HepG2 (cell line): ENCODE results near the gene KRT84. TPM values are rescaled to one million over a fixed set of nuclear protein-coding genes. Genes with fewer than 3 reads are reported as not detected.

Experiments
- ATAC-seq: fragments of 200-7000 bp; cut with Tn5 transposase; 3 replicates; pipeline ENCODE4 v1.9.1; 2020; ENCODE audit warnings: mild to moderate bottlenecking, moderate library complexity
- BruUV-seq: library from RNA; stranded (reverse); fragments of 400-500 nt; replicated peaks from 2 replicates; lab custom pipeline; 2021; lab: Mats Ljungman, UMichigan
- CTCF ChIA-PET: fragments of 300-600 bp; formaldehyde crosslinking; extraction: SDS; loops from one replicate; lab custom pipeline; 2021; ENCODE audit warnings: low total read pairs, inconsistent platforms, low intra/inter-chr PET ratio; lab: Yijun Ruan, JAX
- POLR2A ChIA-PET: fragments of 350-600 bp; sonication (Branson Sonifier 250); formaldehyde crosslinking; loops from one replicate; lab custom pipeline; 2020; ENCODE audit warnings: antibody characterized with exemption, inconsistent platforms; lab: Yijun Ruan, JAX
- DNase-seq: peaks from one replicate; pipeline ENCODE4 v3.0.0-alpha.2; 2015; ENCODE audit warnings: low spot score
- FAIRE-seq: peaks from 3 replicates; lab custom pipeline; 2011; peaks lifted over from hg19 to GRCh38; lab: Jason Lieb, UNC
- H2AFZ ChIP-seq: one replicate; pipeline ENCODE4 v1.6.1; 2011; ENCODE audit warnings: low read length, inconsistent platforms
- H3K27ac ChIP-seq: fragments of 300-600 bp; 3 replicates; pipeline ENCODE4 v1.8.0; 2011; ENCODE audit warnings: mixed run types, mild to moderate bottlenecking, mixed read lengths, low read length, inconsistent platforms; ENCODE audit not compliant: insufficient read depth; ENCODE audit errors: extremely low read length
- H3K27me3 ChIP-seq, 2 experiments: fragments of 200-600 bp in 1 of 2; 2 replicates in 1 of 2; 3 replicates in 1 of 2; pipeline versions ENCODE4 v1.6.0 to v1.8.0; 2011; ENCODE audit warnings: low read length in 2 of 2, mild to moderate bottlenecking in 2 of 2, moderate library complexity in 2 of 2, inconsistent platforms in 1 of 2; ENCODE audit not compliant: insufficient read depth in 2 of 2, control insufficient read depth in 1 of 2
- H3K36me3 ChIP-seq, 2 experiments: fragments of 200-600 bp in 1 of 2; replicated peaks in 1 of 2; 2 replicates in 1 of 2; 3 replicates in 1 of 2; pipeline versions ENCODE4 v1.5.1 to v1.8.0; 2011; ENCODE audit warnings: low read length in 2 of 2, inconsistent platforms in 1 of 2; ENCODE audit not compliant: insufficient read depth in 2 of 2, control insufficient read depth in 1 of 2
- H3K4me1 ChIP-seq: 2 replicates; pipeline ENCODE4 v1.5.1; 2012; ENCODE audit warnings: low read length, inconsistent platforms; ENCODE audit not compliant: insufficient read depth
- H3K4me2 ChIP-seq: 2 replicates; pipeline ENCODE4 v1.6.0; 2011; ENCODE audit warnings: low read depth, low read length, inconsistent platforms
- H3K4me3 ChIP-seq, 3 experiments: fragments of 200-600 bp in 1 of 3; sonication (generic), shearing (Covaris generic) in 1 of 3; replicated peaks in 1 of 3; 2 replicates each; pipeline ENCODE4 v1.5.1; 2011 to 2016; ENCODE audit warnings: low read length in 3 of 3, inconsistent platforms in 2 of 3, low read depth in 2 of 3, mild to moderate bottlenecking in 2 of 3, control low read depth in 1 of 3, mixed read lengths in 1 of 3; ENCODE audit not compliant: insufficient read depth in 1 of 3
- H3K79me2 ChIP-seq: one replicate; pipeline ENCODE4 v1.6.1; 2011; ENCODE audit warnings: low read length, inconsistent platforms; ENCODE audit not compliant: insufficient read depth
- H3K9ac ChIP-seq: 2 replicates; pipeline ENCODE4 v1.6.0; 2011; ENCODE audit warnings: mild to moderate bottlenecking, low read depth, low read length, inconsistent platforms; ENCODE audit not compliant: insufficient read depth
- H3K9me3 ChIP-seq: 2 replicates; pipeline ENCODE4 v1.5.1; 2012; ENCODE audit warnings: mild to moderate bottlenecking, low read length
- H4K20me1 ChIP-seq: 2 replicates; pipeline ENCODE4 v1.6.0; 2011; ENCODE audit warnings: inconsistent platforms, mild to moderate bottlenecking, low read length, moderate library complexity; ENCODE audit not compliant: insufficient read depth
- CEBPB ChIP-seq: IDR thresholded peaks from 2 replicates; pipeline ENCODE4 v1.6.1; 2011; ENCODE audit warnings: low read depth, low read length, improper control_type of control experiment, borderline replicate concordance
- CTCF ChIP-seq: sonication (generic); formaldehyde crosslinking; IDR thresholded peaks from 2 replicates; pipeline ENCODE4 v1.5.0; 2020; ENCODE audit warnings: mild to moderate bottlenecking, missing genetic modification reagents, moderate library complexity
- SIN3A ChIP-seq: IDR thresholded peaks from 2 replicates; pipeline ENCODE4 v1.6.1; 2011; ENCODE audit warnings: low read depth, mild to moderate bottlenecking, control low read depth, low read length, borderline replicate concordance
- ZEB1 ChIP-seq: IDR thresholded peaks from 2 replicates; pipeline ENCODE4 v1.6.1; 2012; ENCODE audit warnings: mild to moderate bottlenecking, low read depth, inconsistent platforms; ENCODE audit not compliant: insufficient replicate concordance
- WGBS: methylation state at CpG from one replicate; pipeline ENCODE4 v1.1.6; 2017; ENCODE audit warnings: low lambda C conversion rate; 5-methylcytosine and 5-hydroxymethylcytosine counted together
- in situ Hi-C: cut with HindIII; loops from 2 replicates; pipeline ENCODE4 v1.10.0; 2017; ENCODE audit warnings: low pct_unique_long_range_greater_than_20kb; ENCODE audit not compliant: extremely low pct_ligation_motif_present
- intact Hi-C: fragments of 100-400 bp; cut with micrococcal nuclease; formaldehyde crosslinking; loops from one replicate; pipeline ENCODE4 v1.10.0; 2022; ENCODE audit not compliant: unreplicated experiment
- polyA plus RNA-seq, 8 experiments: library from polyadenylated mRNA; depleted of rRNA in 3 of 8; stranded (reverse) in 7 of 8; unstranded in 1 of 8; fragments of >200 nt; fragmentation: Illumina TruSeq in 4 of 8; extraction: Trizol in 4 of 8; gene quantifications; 2 replicates each; pipeline versions ENCODE4 v1.2.1 to v1.2.3, GENCODE V29; 2011 to 2016; ENCODE audit warnings: low read depth in 4 of 8, missing spikeins in 1 of 8, mixed read lengths in 1 of 8; ENCODE audit not compliant: insufficient read depth in 1 of 8
- total RNA-seq, 5 experiments: library from RNA; depleted of rRNA; stranded (reverse); fragments of >200 nt; fragmentation: Illumina TruSeq; extraction: Trizol; gene quantifications; 2 replicates each; pipeline ENCODE4 v1.2.3, GENCODE V29; 2016; ENCODE audit warnings: low read depth in 1 of 5

Gene KRT84
- total and polyA plus RNA-seq, 2 of the 13 experiments (the other 11 are each of a cell fraction or from before 2014, with no cell fraction given) = not detected

- H2AFZ ChIP-seq = no peak overlapping the region
- ChIA-PET POLR2A (no interaction called here), CTCF (interaction anchor here (0.7 kb wide), 1 partner anchor 483 kb away, joined by 3 read pairs; no protein-coding TSS in a partner anchor)
- in situ Hi-C loops = loop anchor here (25.0 kb wide), 1 partner anchor 591 kb away; no protein-coding TSS in a partner anchor
- WGBS = 45% methylated on average over 15 of the region's 20 CpGs
- H3K27me3 ChIP-seq = peaks cover 0 to 5% of the 10 kb centered on the region in 2 experiments; a peak in 1 of 5 replicates
- no peak overlapping the region for H3K9ac ChIP-seq
- DNase-seq (peak; percentile 33), FAIRE-seq (no peak), ATAC-seq (peak; percentile 80)
- no peaks in the 10 kb centered on the region for H3K9me3 ChIP-seq
- H4K20me1 ChIP-seq = no peaks in the 10 kb centered on the region
- BruUV-seq = no TSS peak
- H3K36me3 ChIP-seq = no peaks in the 10 kb centered on the region
- H3K4me3 ChIP-seq = no peak overlapping the region
- H3K79me2 ChIP-seq = no peaks in the 10 kb centered on the region
- no peak overlapping the region for H3K27ac ChIP-seq
- TF ChIP-seq ZEB1 (peak; percentile 64), SIN3A (no peak), CTCF (CRISPR knock-in tag) (peak; percentile 49), CEBPB (peak; percentile 43; the same call in 1 of the 2 replicates)
- no peak overlapping the region for H3K4me2 ChIP-seq
- intact Hi-C loops = no loop called here
- H3K4me1 ChIP-seq = no peaks in the 10 kb centered on the region
Measured at GRCh38 chr12:52395761-52396434, 10.4 kb upstream of the KRT84 start.
